Breast epithelium (tissue), 4 donors: ENCODE results near the gene PLOD1. TPM values are rescaled to one million over a fixed set of nuclear protein-coding genes. Genes with fewer than 3 reads are reported as not detected.

Experiments used
- DNase-seq, 2 donors: peaks; one replicate each; pipeline ENCODE4 v3.0.0-alpha.2; 2019; ENCODE audit warnings: low spot score in 2 of 2
- H3K27ac ChIP-seq, 2 donors: fragments of 200-600 bp; sonication (generic) in 1 of 2; one replicate each; pipeline ENCODE4 v1.5.1; 2016 to 2019; ENCODE audit warnings: mild to moderate bottlenecking in 1 of 2
- H3K27me3 ChIP-seq, 2 donors: fragments of 200-600 bp; sonication (generic) in 1 of 2; one replicate each; pipeline versions ENCODE4 v1.5.1 to v1.6.0; 2017 to 2019; ENCODE audit warnings: control low read depth in 1 of 2, mild to moderate bottlenecking in 1 of 2
- H3K36me3 ChIP-seq: fragments of 200-600 bp; one replicate; pipeline ENCODE4 v1.5.1; 2019
- H3K4me1 ChIP-seq, 2 donors: fragments of 200-600 bp; sonication (generic); one replicate each; pipeline ENCODE4 v1.5.1; 2016 to 2019; ENCODE audit warnings: control low read depth in 1 of 2
- H3K4me3 ChIP-seq, 3 donors: fragments of 200-600 bp; sonication (generic); 1 replicate in 2 of 3; 2 replicates in 1 of 3; pipeline ENCODE4 v1.5.1; 2016 to 2019; ENCODE audit warnings: mild to moderate bottlenecking in 3 of 3, moderate library complexity in 2 of 3
- H3K9me3 ChIP-seq, 2 donors: fragments of 200-600 bp; sonication (generic) in 1 of 2; one replicate each; pipeline ENCODE4 v1.5.1; 2016 to 2019; ENCODE audit warnings: control low read depth in 1 of 2
- CTCF ChIP-seq, 3 donors: fragments of 450-650 bp; IDR thresholded peaks; one replicate each; pipeline ENCODE4 v1.5.1; 2016 to 2017; ENCODE audit warnings: antibody characterized with exemption in 3 of 3, mild to moderate bottlenecking in 3 of 3, moderate library complexity in 3 of 3
- POLR2A ChIP-seq: fragments of 450-650 bp; IDR thresholded peaks from one replicate; pipeline ENCODE4 v1.6.1; 2016; ENCODE audit warnings: antibody characterized with exemption, mild to moderate bottlenecking, moderate library complexity
- POLR2AphosphoS5 ChIP-seq, 3 donors: sonication (generic); formaldehyde crosslinking; IDR thresholded peaks; one replicate each; pipeline ENCODE4 v1.6.1; 2017; ENCODE audit warnings: antibody characterized with exemption in 3 of 3
- intact Hi-C: fragments of 100-400 bp; cut with DNase I; formaldehyde crosslinking; loops from one replicate; pipeline ENCODE4 v1.15.1; 2023; ENCODE audit warnings: low total_unique reads
- total RNA-seq, 3 donors: library from RNA; depleted of rRNA; stranded (reverse); fragments of >200 nt; gene quantifications; one replicate each; pipeline ENCODE4 v1.1.0, GENCODE V29; 2016

Gene PLOD1
- total RNA-seq, 3 donors from 2014 or later, result 45.9 to 86.1 (median 57.5) TPM

GRCh38 chr1:11998636-11999035 lies 64.1 kb downstream of the PLOD1 start:
- intact Hi-C loops, result no loop called here
- DNase-seq, result no peak
- H3K9me3 ChIP-seq, result no peaks in the 10 kb centered on the region
- H3K27ac ChIP-seq, result no peak overlapping the region
- no peaks in the 10 kb centered on the region for H3K4me1 ChIP-seq
- H3K4me3 ChIP-seq, result no peak overlapping the region
- H3K27me3 ChIP-seq, result no peaks in the 10 kb centered on the region
- H3K36me3 ChIP-seq, result peaks cover 9% of the 10 kb centered on the region
- no peak for TF ChIP-seq POLR2A
- TF ChIP-seq POLR2AphosphoS5 (IDR thresholded peaks at IDR 0.05), result no peak
- no peak for TF ChIP-seq CTCF (IDR thresholded peaks at IDR 0.05)

- Histone ChIP-seq H3K27me3 (no peaks in the 10 kb centered on the region), H3K9me3 (no peaks in the 10 kb centered on the region), H3K36me3 (peaks cover 12% of the 10 kb centered on the region), H3K4me1 (no peaks in the 10 kb centered on the region), H3K27ac (no peak overlapping the region), H3K4me3 (no peak overlapping the region)
- no peak for TF ChIP-seq POLR2A
- no peak for TF ChIP-seq POLR2AphosphoS5 (IDR thresholded peaks at IDR 0.05)
- no peak for TF ChIP-seq CTCF (IDR thresholded peaks at IDR 0.05)
- intact Hi-C loops, result no loop called here
- no peak for DNase-seq
Measured at GRCh38 chr1:11999236-11999635, 64.7 kb downstream of the PLOD1 start.

- TF ChIP-seq CTCF (IDR thresholded peaks at IDR 0.05) (peak in 1 of 3 donors; percentile 26), POLR2AphosphoS5 (IDR thresholded peaks at IDR 0.05) (no peak)
- intact Hi-C loops, result no loop called here
- Histone ChIP-seq H3K27ac (no peak overlapping the region), H3K9me3 (no peaks in the 10 kb centered on the region), H3K36me3 (peaks cover 30% of the 10 kb centered on the region), H3K27me3 (no peaks in the 10 kb centered on the region), H3K4me1 (no peaks in the 10 kb centered on the region), H3K4me3 (no peak overlapping the region)
- DNase-seq, result no peak
Measured at GRCh38 chr1:12001249-12001917, 66.9 kb downstream of the PLOD1 start.

- DNase-seq, result no peak
- H3K9me3 ChIP-seq, result no peaks in the 10 kb centered on the region
- H3K36me3 ChIP-seq, result peaks cover 36% of the 10 kb centered on the region
- H3K27me3 ChIP-seq, result no peaks in the 10 kb centered on the region
- no peaks in the 10 kb centered on the region for H3K4me1 ChIP-seq
- H3K4me3 ChIP-seq, result no peak overlapping the region
- no peak overlapping the region for H3K27ac ChIP-seq
- TF ChIP-seq CTCF (IDR thresholded peaks at IDR 0.05) (no peak), POLR2AphosphoS5 (IDR thresholded peaks at IDR 0.05) (no peak), POLR2A (no peak)
- intact Hi-C loops, result no loop called here
Measured at GRCh38 chr1:12001996-12002493, 67.5 kb downstream of the PLOD1 start.

- peaks cover 37% of the 10 kb centered on the region for H3K36me3 ChIP-seq
- H3K27me3 ChIP-seq, result no peaks in the 10 kb centered on the region
- H3K4me1 ChIP-seq, result no peaks in the 10 kb centered on the region
- TF ChIP-seq CTCF (IDR thresholded peaks at IDR 0.05), result no peak
- TF ChIP-seq POLR2AphosphoS5 (IDR thresholded peaks at IDR 0.05), result no peak
- TF ChIP-seq POLR2A, result no peak
- H3K4me3 ChIP-seq, result no peak overlapping the region
- H3K9me3 ChIP-seq, result no peaks in the 10 kb centered on the region
- H3K27ac ChIP-seq, result no peak overlapping the region
- intact Hi-C loops, result no loop called here
- DNase-seq, result no peak
Measured at GRCh38 chr1:12003762-12004161, 69.2 kb downstream of the PLOD1 start.
